Astrocyte of the cerebellum (primary cell): Measurements from ENCODE around the gene SENP1.

ENCODE experiments used
- DNase-seq: peaks from one replicate; pipeline ENCODE4 v3.0.0-alpha.2; 2011; ENCODE audit warnings: low read depth
- H3K4me3 ChIP-seq: 2 replicates; pipeline ENCODE4 v1.5.1; 2011; ENCODE audit warnings: mild to moderate bottlenecking, low read depth, low read length, moderate library complexity
- CTCF ChIP-seq: IDR thresholded peaks from 2 replicates; pipeline ENCODE4 v1.5.1; 2012; ENCODE audit warnings: low read length, low read depth, moderate library complexity, mild to moderate bottlenecking; ENCODE audit errors: missing control alignments
- in situ Hi-C: cut with HindIII; loops from 2 replicates; pipeline ENCODE4 v1.10.0; 2017; ENCODE audit warnings: low sequenced_read_pairs

SENP1 gene

GRCh38 chr12:48000878-48001504 lies 104.9 kb downstream of the SENP1 start:
- TF ChIP-seq CTCF: no peak
- in situ Hi-C loops: no loop called here
- peak overlapping the region; percentile 49 for H3K4me3 ChIP-seq
- DNase-seq: peak; percentile 16

GRCh38 chr12:47999816-48000215 lies 106.1 kb downstream of the SENP1 start:
- no peak for TF ChIP-seq CTCF
- DNase-seq: no peak
- no peak overlapping the region for H3K4me3 ChIP-seq
- in situ Hi-C loops: no loop called here

- in situ Hi-C loops: no loop called here
- no peak overlapping the region for H3K4me3 ChIP-seq
- no peak for DNase-seq
- no peak for TF ChIP-seq CTCF
Observed at GRCh38 chr12:47997321-47997720, 108.6 kb downstream of the SENP1 start.

- no peak for TF ChIP-seq CTCF
- in situ Hi-C loops: no loop called here
- no peak overlapping the region for H3K4me3 ChIP-seq
- DNase-seq: peak; percentile 80
Observed at GRCh38 chr12:47995981-47996401, 109.9 kb downstream of the SENP1 start.

GRCh38 chr12:47993491-47993890 lies 112.4 kb downstream of the SENP1 start:
- no peak overlapping the region for H3K4me3 ChIP-seq
- no peak for DNase-seq
- no peak for TF ChIP-seq CTCF
- in situ Hi-C loops: no loop called here
